ENCODE results near the gene CALCOCO2. TPM values are rescaled to one million over a fixed set of nuclear protein-coding genes. Genes with fewer than 3 reads are reported as not detected.

Gene CALCOCO2
- total RNA-seq, 1 experiment from 2014 or later: 23.1 TPM

DNA sequence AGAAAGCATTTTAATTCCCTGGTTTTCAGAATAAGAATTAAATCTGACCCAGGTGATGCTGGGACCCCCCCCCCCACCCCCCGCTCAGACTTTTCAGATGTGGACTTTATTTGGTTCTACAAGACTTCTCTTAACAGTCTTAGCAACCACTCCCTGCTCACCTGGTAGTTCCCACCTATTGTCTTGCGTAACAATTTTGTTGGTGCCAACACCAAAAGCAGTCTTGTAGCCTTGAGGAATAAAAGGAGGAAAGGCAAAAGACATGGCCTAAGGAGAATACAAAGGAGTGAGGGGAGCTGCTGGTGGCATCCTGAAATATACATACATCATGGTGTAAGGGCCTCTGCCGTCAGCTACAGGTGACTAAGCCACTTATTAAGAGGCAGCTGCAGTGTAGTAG is 18.8 kb upstream of the CALCOCO2 start:
- H3K23me2 ChIP-seq (ENCODE audit: insufficient read length, low read depth, low read length, poor library complexity, severe bottlenecking): no peaks in the 10 kb centered on the region
- H3K4ac ChIP-seq (ENCODE audit: low read depth, low read length): no peak overlapping the region
- H2BK120ac ChIP-seq (ENCODE audit: low read depth, low read length, poor library complexity, severe bottlenecking): no peak overlapping the region
- H4K91ac ChIP-seq (ENCODE audit: insufficient read length, low read depth, low read length): no peak overlapping the region
- no peak overlapping the region for H3K4me3 Mint-ChIP-seq
- no peak overlapping the region for H4K8ac ChIP-seq (replicated peaks; ENCODE audit: insufficient read length, low read depth, low read length)
- no peak overlapping the region for H2BK5ac ChIP-seq (ENCODE audit: insufficient read length, low read length)
- no peak overlapping the region for H2AK5ac ChIP-seq (ENCODE audit: insufficient read length, low read length)
- WGBS (ENCODE audit: extremely low coverage, insufficient read length, low lambda C conversion rate): no CpG with 5 or more reads among the region's 3 CpGs
- no peak for DNase-seq
- H3K18ac ChIP-seq (ENCODE audit: insufficient read length, low read depth, low read length): no peak overlapping the region
- H2BK20ac ChIP-seq (ENCODE audit: low read depth, low read length, poor library complexity, severe bottlenecking): no peak overlapping the region
- H3K4me1 ChIP-seq (ENCODE audit: insufficient read depth, low read length): peaks cover 2% of the 10 kb centered on the region; the same call in 1 of the 2 replicates
- no peak overlapping the region for H3K27ac ChIP-seq (ENCODE audit: insufficient read length, low read depth, low read length)
- TF ChIP-seq CTCF (conservative IDR thresholded peaks at IDR 0.05): no peak
- H3K4me1 Mint-ChIP-seq: peaks cover 11 to 16% of the 10 kb centered on the region in 2 experiments
- H3K9me3 Mint-ChIP-seq: no peaks in the 10 kb centered on the region
- H3T11ph ChIP-seq (ENCODE audit: low read length): no peak overlapping the region
- no peak overlapping the region for H2BK12ac ChIP-seq (ENCODE audit: insufficient read length, low read depth, low read length)
- no peak overlapping the region for H3K14ac ChIP-seq (ENCODE audit: insufficient read depth, low read length)
- H4K5ac ChIP-seq (ENCODE audit: insufficient read length, low read depth, low read length): no peak overlapping the region
- H3K27me3 Mint-ChIP-seq (ENCODE audit: low read depth): peaks cover 31% of the 10 kb centered on the region
- no peaks in the 10 kb centered on the region for H3K79me2 ChIP-seq (ENCODE audit: insufficient read depth, low read length)
- H3K9ac ChIP-seq (ENCODE audit: extremely low read depth, insufficient read length, low read length): no peak overlapping the region
- H4K20me1 ChIP-seq (ENCODE audit: control insufficient read depth, insufficient read depth, insufficient read length): no peaks in the 10 kb centered on the region
- no peak overlapping the region for H2AFZ ChIP-seq (ENCODE audit: low read length)
- H3K27me3 ChIP-seq (ENCODE audit: insufficient read depth, low read length): no peaks in the 10 kb centered on the region
- H3K79me1 ChIP-seq (ENCODE audit: insufficient read depth, low read depth, low read length, poor library complexity, severe bottlenecking): no peaks in the 10 kb centered on the region
- H3K36me3 Mint-ChIP-seq (ENCODE audit: insufficient read depth in 1 of 3, low read depth in 3 of 3): peaks cover 0 to 2% (median 0%) of the 10 kb centered on the region in 3 experiments; a peak in 2 of 7 replicates
- no peak overlapping the region for H3K27ac Mint-ChIP-seq
- H3K4me2 ChIP-seq (ENCODE audit: insufficient read depth, insufficient read length, low read length): no peak overlapping the region
- H3K9me3 ChIP-seq (ENCODE audit: control insufficient read depth, low read depth, low read length): no peaks in the 10 kb centered on the region
- no peak overlapping the region for H2BK15ac ChIP-seq (ENCODE audit: low read depth, low read length)
- H3K56ac ChIP-seq (ENCODE audit: insufficient read length, low read depth, low read length): no peak overlapping the region
- no peak overlapping the region for H3K23ac ChIP-seq (ENCODE audit: insufficient read length, low read depth, low read length)
